SK-N-SH (cell line): ENCODE data around the gene SYAP1.
A peak's percentile ranks its signal among the peaks of the same experiment; 100 is the strongest.

Source experiments
- CHD2 ChIP-seq: fragments of 150-350 bp; IDR thresholded peaks from 2 replicates; pipeline ENCODE4 v1.6.1; 2018; ENCODE audit warnings: low read length; ENCODE audit not compliant: partially characterized antibody
- JUND ChIP-seq: IDR thresholded peaks from 2 replicates; pipeline ENCODE4 v1.4.0; 2012
- POLR2AphosphoS5 ChIP-seq: IDR thresholded peaks from 2 replicates; pipeline ENCODE4 v1.6.1; 2012; ENCODE audit warnings: low read depth, low read length
- RAD21 ChIP-seq: IDR thresholded peaks from 2 replicates; pipeline ENCODE4 v1.6.1; 2012; ENCODE audit warnings: mild to moderate bottlenecking, low read length
- TAF1 ChIP-seq: IDR thresholded peaks from 2 replicates; pipeline ENCODE4 v1.6.1; 2012; ENCODE audit warnings: low read depth, mild to moderate bottlenecking, low read length, moderate library complexity, borderline replicate concordance
- YY1 ChIP-seq: IDR thresholded peaks from 2 replicates; pipeline ENCODE4 v1.4.0; 2012; ENCODE audit warnings: low read depth, mild to moderate bottlenecking
- TF ChIP-seq, protein P1 (sequence below): IDR thresholded peaks from 2 replicates; pipeline ENCODE4 v1.6.1; 2012; ENCODE audit warnings: mild to moderate bottlenecking, low read depth, low read length, moderate library complexity
- TF ChIP-seq, protein P2 (sequence below): IDR thresholded peaks from 2 replicates; pipeline ENCODE4 v1.4.0; 2012; ENCODE audit warnings: low read depth, borderline replicate concordance
- TF ChIP-seq, protein P3 (sequence below): fragments of 200-600 bp; sonication (generic); IDR thresholded peaks from 2 replicates; pipeline ENCODE4 v1.6.1; 2017; ENCODE audit warnings: antibody characterized with exemption, mild to moderate bottlenecking, moderate library complexity
- TF ChIP-seq, protein P4 (sequence below): IDR thresholded peaks from 2 replicates; pipeline ENCODE4 v1.4.0; 2012; ENCODE audit warnings: low read depth

DNA sequence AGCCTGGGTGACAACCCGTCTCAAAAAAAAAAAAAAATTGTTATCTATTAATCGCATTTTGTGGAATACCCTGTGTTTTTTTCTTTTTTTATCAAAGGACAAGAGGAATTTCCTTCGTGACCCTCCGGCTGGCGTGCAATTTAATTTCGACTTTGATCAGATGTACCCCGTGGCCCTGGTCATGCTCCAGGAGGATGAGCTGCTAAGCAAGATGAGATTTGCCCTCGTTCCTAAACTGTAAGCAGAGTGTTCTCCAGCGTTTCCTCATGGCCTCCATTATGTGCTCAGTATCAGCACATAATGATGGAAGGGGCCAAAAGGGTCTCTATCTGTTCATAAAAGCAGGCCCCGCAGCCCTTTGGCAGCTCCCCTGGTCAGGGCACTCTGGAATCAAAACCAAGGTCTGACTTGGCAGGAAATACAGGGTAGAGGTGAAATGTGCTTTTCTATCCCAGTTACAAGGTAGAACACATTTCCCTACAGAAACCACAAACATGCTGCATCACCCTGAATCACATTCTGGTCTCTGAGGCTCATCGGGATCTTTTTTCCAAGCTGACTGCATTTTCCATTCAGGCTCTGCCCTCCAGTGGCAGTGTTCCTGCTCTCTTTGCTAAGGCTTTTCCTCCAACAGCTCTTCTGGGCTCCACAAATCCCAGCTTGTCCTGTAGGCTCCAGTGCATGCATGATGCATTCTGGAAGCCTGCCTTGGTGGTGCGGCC is 24.4 kb downstream of the SYAP1 start:
- TF ChIP-seq YY1 (no peak), JUND (no peak), TAF1 (no peak), CHD2 (no peak), RAD21 (no peak), POLR2AphosphoS5 (no peak)
- TF ChIP-seq, protein P1, sequence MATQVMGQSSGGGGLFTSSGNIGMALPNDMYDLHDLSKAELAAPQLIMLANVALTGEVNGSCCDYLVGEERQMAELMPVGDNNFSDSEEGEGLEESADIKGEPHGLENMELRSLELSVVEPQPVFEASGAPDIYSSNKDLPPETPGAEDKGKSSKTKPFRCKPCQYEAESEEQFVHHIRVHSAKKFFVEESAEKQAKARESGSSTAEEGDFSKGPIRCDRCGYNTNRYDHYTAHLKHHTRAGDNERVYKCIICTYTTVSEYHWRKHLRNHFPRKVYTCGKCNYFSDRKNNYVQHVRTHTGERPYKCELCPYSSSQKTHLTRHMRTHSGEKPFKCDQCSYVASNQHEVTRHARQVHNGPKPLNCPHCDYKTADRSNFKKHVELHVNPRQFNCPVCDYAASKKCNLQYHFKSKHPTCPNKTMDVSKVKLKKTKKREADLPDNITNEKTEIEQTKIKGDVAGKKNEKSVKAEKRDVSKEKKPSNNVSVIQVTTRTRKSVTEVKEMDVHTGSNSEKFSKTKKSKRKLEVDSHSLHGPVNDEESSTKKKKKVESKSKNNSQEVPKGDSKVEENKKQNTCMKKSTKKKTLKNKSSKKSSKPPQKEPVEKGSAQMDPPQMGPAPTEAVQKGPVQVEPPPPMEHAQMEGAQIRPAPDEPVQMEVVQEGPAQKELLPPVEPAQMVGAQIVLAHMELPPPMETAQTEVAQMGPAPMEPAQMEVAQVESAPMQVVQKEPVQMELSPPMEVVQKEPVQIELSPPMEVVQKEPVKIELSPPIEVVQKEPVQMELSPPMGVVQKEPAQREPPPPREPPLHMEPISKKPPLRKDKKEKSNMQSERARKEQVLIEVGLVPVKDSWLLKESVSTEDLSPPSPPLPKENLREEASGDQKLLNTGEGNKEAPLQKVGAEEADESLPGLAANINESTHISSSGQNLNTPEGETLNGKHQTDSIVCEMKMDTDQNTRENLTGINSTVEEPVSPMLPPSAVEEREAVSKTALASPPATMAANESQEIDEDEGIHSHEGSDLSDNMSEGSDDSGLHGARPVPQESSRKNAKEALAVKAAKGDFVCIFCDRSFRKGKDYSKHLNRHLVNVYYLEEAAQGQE = no peak
- TF ChIP-seq, protein P2, sequence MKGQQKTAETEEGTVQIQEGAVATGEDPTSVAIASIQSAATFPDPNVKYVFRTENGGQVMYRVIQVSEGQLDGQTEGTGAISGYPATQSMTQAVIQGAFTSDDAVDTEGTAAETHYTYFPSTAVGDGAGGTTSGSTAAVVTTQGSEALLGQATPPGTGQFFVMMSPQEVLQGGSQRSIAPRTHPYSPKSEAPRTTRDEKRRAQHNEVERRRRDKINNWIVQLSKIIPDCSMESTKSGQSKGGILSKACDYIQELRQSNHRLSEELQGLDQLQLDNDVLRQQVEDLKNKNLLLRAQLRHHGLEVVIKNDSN = no peak
- TF ChIP-seq, protein P3, sequence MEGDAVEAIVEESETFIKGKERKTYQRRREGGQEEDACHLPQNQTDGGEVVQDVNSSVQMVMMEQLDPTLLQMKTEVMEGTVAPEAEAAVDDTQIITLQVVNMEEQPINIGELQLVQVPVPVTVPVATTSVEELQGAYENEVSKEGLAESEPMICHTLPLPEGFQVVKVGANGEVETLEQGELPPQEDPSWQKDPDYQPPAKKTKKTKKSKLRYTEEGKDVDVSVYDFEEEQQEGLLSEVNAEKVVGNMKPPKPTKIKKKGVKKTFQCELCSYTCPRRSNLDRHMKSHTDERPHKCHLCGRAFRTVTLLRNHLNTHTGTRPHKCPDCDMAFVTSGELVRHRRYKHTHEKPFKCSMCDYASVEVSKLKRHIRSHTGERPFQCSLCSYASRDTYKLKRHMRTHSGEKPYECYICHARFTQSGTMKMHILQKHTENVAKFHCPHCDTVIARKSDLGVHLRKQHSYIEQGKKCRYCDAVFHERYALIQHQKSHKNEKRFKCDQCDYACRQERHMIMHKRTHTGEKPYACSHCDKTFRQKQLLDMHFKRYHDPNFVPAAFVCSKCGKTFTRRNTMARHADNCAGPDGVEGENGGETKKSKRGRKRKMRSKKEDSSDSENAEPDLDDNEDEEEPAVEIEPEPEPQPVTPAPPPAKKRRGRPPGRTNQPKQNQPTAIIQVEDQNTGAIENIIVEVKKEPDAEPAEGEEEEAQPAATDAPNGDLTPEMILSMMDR = peak; percentile 49
- TF ChIP-seq, protein P4, sequence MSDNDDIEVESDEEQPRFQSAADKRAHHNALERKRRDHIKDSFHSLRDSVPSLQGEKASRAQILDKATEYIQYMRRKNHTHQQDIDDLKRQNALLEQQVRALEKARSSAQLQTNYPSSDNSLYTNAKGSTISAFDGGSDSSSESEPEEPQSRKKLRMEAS = 0 out of 2 replicates have a peak, but pooled peaks have one; percentile 35
